LNCaP clone FGC (cell line): ENCODE results near the gene IZUMO4.

Experiments
- DNase-seq: peaks from one replicate; pipeline ENCODE4 v3.0.0-alpha.2; 2011; ENCODE audit warnings: low read depth
- H3K4me3 ChIP-seq: 2 replicates; pipeline ENCODE4 v1.5.1; 2011; ENCODE audit warnings: mild to moderate bottlenecking, low read depth, low read length, control low read depth
- TF ChIP-seq, protein P1 (sequence below): IDR thresholded peaks from 2 replicates; pipeline ENCODE4 v1.5.1; 2012; ENCODE audit warnings: mild to moderate bottlenecking; ENCODE audit not compliant: control insufficient read depth, insufficient read depth; ENCODE audit errors: extremely low read depth

Gene IZUMO4

DNA sequence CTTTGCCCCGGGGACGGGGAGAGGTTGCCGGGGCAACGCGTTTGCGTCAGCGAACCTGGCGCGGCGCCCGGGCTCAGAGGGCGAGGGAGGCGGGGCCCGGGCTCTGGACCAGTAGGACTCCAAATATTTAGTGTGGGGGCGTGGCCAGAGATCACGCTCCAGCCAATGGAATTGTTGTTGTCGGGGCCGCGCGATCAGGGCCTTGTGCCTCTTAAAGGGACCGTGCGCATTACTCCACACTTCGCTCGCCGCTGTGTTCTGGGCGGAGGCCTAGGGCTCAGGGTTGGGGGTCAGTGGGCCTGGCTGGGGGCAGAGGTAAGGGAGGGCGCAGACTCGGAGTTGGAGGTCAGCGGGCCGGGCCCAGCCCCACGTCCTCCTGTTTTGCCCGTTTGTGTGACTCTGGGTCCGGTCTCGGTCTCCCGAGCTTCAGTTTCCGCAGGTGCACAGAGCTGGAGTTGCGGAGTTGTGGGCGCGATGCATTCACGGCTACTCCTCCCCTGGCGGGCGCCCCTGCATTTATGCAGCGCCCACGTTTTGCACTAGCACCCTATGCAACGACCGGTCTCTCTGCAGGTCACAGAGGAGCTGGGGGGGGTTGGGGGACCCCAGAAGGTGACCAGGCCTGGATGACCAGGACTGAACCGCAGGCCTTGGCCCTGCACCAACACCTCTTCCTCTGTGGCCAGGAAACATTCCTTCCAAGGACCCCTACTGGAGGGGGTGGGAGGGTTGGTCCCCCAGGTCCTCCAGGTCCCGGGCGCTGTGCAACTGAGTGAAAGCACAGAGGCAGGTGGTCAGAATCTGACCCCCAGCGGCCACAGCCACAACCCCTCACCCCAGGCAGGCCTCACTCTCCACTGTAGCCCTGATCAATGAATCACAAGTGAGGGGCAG is 35.0 kb upstream of the IZUMO4 start:
- peak; percentile 92 for DNase-seq
- TF ChIP-seq, protein P1, sequence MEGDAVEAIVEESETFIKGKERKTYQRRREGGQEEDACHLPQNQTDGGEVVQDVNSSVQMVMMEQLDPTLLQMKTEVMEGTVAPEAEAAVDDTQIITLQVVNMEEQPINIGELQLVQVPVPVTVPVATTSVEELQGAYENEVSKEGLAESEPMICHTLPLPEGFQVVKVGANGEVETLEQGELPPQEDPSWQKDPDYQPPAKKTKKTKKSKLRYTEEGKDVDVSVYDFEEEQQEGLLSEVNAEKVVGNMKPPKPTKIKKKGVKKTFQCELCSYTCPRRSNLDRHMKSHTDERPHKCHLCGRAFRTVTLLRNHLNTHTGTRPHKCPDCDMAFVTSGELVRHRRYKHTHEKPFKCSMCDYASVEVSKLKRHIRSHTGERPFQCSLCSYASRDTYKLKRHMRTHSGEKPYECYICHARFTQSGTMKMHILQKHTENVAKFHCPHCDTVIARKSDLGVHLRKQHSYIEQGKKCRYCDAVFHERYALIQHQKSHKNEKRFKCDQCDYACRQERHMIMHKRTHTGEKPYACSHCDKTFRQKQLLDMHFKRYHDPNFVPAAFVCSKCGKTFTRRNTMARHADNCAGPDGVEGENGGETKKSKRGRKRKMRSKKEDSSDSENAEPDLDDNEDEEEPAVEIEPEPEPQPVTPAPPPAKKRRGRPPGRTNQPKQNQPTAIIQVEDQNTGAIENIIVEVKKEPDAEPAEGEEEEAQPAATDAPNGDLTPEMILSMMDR = no peak

DNA sequence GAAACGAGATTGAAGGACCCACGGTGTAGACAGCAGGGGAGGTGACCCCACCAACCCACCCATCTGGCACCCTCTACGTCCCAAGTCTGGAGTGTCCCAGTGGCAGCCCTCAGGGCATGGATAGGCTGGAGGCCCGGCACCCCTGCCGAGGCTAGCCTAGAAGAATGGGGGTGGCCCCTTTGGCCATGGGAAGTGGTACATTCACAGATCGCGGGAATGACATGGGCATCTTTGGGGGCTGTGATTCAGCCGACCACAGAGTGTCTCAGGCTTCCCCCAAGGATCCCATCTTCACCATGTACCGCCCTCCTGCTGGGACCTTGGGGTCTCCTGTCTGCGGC is 34.4 kb upstream of the IZUMO4 start:
- DNase-seq = no peak
- TF ChIP-seq, protein P1 = no peak
- H3K4me3 ChIP-seq = peak overlapping the region; percentile 55

More for the DNA sequence above, 35.0 kb upstream of the IZUMO4 start:
- peak overlapping the region; percentile 55 for H3K4me3 ChIP-seq

DNA sequence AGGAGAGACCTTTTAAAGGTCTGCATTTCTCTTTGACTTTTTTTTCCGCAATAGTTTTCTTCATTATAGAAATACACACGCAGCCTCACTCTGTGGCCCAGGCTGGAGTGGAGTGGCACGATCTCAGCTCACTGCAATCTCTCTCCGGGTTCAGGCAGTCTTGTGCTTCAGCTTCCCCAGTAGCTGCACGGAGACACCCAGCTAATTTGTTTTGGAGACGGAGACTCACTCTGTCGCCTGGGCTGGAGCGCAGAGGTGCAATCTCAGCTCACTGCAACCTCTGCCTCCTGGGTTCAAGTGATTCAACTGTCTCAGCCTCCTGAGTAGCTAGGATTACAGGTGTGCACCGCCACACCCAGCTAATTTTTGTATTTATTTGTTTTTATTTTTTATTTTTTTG is 33.9 kb upstream of the IZUMO4 start:
- TF ChIP-seq, protein P1 = no peak
- H3K4me3 ChIP-seq = no peak overlapping the region; the same call in 1 of the 2 replicates
- no peak for DNase-seq

DNA sequence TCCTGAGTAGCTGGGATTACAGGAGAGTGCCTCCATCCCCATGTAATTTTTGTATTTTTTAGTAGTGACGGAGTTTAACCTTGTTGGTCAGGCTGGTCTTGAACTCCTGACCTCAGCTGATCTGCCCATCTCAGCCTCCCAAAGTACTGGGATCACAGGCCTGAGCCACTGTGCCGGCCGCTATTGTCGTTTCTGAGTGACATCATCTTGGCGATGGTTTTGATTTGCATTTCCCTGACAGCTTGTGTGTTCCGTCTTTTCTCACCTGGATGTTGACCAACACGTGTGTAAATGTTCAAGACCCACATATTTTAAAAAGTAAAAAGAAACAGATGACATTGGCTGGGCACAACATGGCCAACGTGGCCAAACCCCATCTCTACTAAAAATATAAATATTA is 32.9 kb upstream of the IZUMO4 start:
- no peak for DNase-seq
- TF ChIP-seq, protein P1 = no peak
- no peak overlapping the region for H3K4me3 ChIP-seq

DNA sequence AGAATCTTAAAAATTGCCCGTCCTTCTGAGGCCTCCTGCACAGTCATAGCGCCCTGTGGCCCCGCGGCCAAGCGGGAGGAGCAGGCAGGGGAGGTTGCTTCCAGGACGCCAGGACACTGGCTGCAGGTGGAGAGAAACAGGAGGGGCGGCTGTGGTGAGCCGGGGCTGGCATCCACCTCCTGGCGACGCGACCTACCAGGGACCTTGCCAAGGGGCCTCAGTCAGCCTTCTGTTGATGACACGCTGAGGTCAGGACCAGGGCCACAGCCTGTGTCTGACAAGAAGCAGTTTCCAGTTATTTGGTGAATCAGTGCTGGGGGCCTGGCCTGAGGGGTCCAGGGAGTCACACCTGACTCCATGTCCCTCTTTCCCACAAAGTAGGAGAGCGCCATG is 32.3 kb upstream of the IZUMO4 start:
- no peak overlapping the region for H3K4me3 ChIP-seq
- DNase-seq = no peak
- TF ChIP-seq, protein P1 = no peak

DNA sequence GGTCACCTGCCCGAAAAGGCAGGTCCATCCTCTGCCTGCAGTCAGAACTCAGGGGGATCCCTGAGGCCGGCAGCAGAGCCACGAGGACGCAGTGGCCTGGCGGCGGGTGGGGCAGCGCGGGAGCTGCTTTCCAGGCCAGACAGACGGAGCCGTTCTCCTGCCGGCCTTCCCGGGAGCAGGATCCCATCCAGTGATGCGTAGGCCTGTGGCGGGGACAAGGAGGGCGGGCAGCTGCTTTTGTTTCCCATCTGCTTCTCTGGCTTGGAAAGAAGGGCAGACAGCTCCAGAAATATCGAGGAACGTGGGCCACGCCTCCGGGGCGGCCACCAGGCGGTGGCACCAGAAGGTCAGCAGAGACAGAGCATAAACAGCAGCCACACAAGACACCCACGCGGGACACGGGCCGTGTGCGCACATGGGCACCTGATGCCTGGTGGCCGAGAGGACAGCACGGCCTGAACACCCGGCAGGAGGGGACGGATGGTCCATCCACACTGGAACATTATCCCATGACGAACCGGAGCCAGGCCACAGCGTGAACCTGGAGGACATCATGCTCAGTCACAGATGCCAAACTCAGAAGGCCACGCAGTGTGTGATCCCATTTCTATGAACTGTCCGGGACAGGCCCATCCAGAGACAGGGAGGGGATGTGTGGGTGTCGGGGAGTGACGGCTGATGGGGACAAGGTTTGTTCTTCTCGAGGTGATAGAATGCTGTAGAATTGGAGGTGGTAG is 31.8 kb upstream of the IZUMO4 start:
- no peak overlapping the region for H3K4me3 ChIP-seq
- TF ChIP-seq, protein P1 = no peak
- DNase-seq = no peak
